GM18873 (cell line): ENCODE data around the gene BCL2L13.
"Not testable (repeated sequence)": the region's sequence is repeated elsewhere in the genome, so short reads cannot be mapped to it uniquely, and the experiment has no call there.

Experiments used
- ATAC-seq: cut with Tn5 transposase; IDR thresholded peaks from one replicate; pipeline ENCODE4 v1.9.1; 2021; ENCODE audit warnings: mild to moderate bottlenecking, moderate library complexity, moderate number of reproducible peaks; ENCODE audit not compliant: unreplicated experiment, low FRiP score

Gene BCL2L13

GRCh38 chr22:17749605-17750395 is 111.2 kb downstream of the BCL2L13 start:
- ATAC-seq, result no peak

- no peak for ATAC-seq
Measured at GRCh38 chr22:17751596-17751995, 113.0 kb downstream of the BCL2L13 start.

- no peak for ATAC-seq
Measured at GRCh38 chr22:17753401-17753989, 114.9 kb downstream of the BCL2L13 start.

GRCh38 chr22:17754233-17754925 is 115.8 kb downstream of the BCL2L13 start:
- no peak for ATAC-seq

- no peak for ATAC-seq
Measured at GRCh38 chr22:17761138-17761488, 122.6 kb downstream of the BCL2L13 start.

GRCh38 chr22:17763442-17763841 is 124.9 kb downstream of the BCL2L13 start:
- ATAC-seq, result not testable (repeated sequence)

GRCh38 chr22:17764036-17764435 is 125.5 kb downstream of the BCL2L13 start:
- no peak for ATAC-seq

- ATAC-seq, result not testable (repeated sequence)
Measured at GRCh38 chr22:17764852-17765251, 126.3 kb downstream of the BCL2L13 start.

- ATAC-seq, result peak; percentile 65
Measured at GRCh38 chr22:17767233-17768065, 128.9 kb downstream of the BCL2L13 start.

GRCh38 chr22:17769013-17769715 is 130.6 kb downstream of the BCL2L13 start:
- ATAC-seq, result no peak

DNA sequence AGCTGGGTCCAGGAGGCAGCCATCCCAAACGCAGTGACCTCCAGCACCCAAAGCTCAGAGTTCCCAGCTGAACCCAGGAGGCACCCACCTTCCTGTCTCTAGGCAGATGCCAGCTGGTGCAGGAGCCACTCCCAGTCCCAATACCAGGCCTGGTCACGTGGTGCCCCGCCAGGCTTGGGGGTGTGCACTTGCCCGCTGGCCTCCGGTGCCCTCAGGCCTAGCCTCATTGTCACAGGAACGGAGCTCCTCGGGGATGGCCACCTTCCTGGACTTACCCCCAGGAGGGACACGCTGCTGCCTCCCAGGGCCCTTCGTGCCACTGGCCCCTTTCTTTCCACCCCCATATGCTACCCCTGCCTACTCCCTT is 131.1 kb downstream of the BCL2L13 start:
- no peak for ATAC-seq

- ATAC-seq, result no peak
Measured at GRCh38 chr22:17770180-17771077, 131.9 kb downstream of the BCL2L13 start.

- ATAC-seq, result no peak
Measured at GRCh38 chr22:17772249-17772957, 133.8 kb downstream of the BCL2L13 start.

DNA sequence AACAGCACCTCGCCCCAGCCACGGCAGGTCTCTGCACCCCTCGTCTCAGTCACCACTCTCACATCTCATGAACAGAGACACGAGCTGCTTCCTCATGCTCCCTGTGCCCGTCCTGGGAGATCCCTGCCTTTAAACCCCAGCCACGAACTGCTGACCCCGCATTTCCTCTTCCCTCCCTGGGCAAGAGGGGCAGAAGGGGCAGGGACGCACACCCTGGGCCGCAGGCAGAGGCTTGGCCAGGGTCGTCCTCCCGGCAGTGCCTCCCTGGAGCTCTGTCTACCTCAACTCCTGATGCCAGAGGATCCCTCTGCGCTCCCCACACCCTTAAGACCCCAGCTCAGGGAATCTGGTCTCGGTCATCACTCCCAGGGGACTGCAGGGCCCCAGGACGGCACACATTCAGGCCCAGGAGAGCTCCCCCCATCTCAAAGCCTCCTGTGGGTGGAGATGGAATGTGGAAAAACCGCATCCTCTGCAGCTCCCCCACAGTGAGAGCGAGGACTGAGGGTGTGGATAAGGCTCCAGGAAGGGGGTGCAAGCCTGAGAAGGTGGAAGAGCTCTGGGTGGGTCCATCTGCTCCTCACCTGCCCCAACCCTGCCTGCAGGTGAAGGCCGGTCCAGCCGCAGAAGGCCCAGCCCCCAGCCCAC is 134.5 kb downstream of the BCL2L13 start:
- no peak for ATAC-seq

- no peak for ATAC-seq
Measured at GRCh38 chr22:17773606-17774205, 135.1 kb downstream of the BCL2L13 start.

DNA sequence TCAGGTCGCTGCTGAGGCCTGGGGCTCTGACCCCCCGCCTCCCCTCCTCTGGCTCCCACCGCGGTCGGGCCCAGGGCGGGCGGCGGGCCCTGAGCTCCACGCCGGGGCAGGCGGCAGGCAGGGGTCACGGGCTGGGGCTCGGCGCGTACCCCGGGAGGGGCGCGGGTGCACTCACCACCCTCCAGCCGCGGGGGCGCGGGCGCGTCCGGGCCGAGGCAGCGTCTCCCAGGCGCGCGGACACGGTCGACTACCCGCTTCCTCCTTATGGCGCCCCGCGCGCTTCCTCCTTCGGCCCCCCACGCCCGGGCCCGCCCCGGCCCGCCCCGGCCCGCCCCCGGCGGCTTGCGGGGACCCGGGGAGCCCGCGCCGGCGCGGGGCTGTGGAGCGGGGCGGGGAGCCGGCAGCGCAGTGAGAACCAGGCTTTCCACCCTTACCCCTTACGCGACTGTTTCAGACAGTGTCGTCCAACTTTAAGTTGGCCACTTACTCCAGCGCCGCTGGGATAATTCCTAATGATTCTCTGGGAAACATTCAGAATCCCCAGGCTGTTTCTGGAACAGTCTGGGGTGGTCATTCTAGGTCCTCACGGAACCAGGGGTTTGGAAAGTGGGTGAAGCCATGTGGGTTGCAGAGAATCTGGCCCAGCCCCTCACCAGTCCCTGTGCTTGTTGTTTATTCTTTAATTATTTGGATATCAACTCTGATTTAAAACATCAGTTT is 135.8 kb downstream of the BCL2L13 start, which contains the start of gene BID:
BID (minus strand) TSS at position 264 of the 720 bp plus-strand sequence. CDS start 24,353 bp downstream, outside the sequence.
- no peak for ATAC-seq
